C4-2B (cell line): Measurements from ENCODE around the gene ZNF407.

Source experiments
- ZFX ChIP-seq: fragments of 450-650 bp; IDR thresholded peaks from 2 replicates; pipeline ENCODE4 v1.6.1; 2017
- TF ChIP-seq, protein P1 (sequence below): fragments of 450-650 bp; conservative IDR thresholded peaks from 2 replicates; pipeline ENCODE4 v1.5.1; 2017; ENCODE audit warnings: mild to moderate bottlenecking

- TF ChIP-seq, protein P1, sequence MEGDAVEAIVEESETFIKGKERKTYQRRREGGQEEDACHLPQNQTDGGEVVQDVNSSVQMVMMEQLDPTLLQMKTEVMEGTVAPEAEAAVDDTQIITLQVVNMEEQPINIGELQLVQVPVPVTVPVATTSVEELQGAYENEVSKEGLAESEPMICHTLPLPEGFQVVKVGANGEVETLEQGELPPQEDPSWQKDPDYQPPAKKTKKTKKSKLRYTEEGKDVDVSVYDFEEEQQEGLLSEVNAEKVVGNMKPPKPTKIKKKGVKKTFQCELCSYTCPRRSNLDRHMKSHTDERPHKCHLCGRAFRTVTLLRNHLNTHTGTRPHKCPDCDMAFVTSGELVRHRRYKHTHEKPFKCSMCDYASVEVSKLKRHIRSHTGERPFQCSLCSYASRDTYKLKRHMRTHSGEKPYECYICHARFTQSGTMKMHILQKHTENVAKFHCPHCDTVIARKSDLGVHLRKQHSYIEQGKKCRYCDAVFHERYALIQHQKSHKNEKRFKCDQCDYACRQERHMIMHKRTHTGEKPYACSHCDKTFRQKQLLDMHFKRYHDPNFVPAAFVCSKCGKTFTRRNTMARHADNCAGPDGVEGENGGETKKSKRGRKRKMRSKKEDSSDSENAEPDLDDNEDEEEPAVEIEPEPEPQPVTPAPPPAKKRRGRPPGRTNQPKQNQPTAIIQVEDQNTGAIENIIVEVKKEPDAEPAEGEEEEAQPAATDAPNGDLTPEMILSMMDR: no peak
- TF ChIP-seq ZFX: no peak
Observed at GRCh38 chr18:74989134-74989533, 391.5 kb downstream of the ZNF407 start.
